Measurements from ENCODE around the gene SOAT1.

SOAT1 gene

DNA sequence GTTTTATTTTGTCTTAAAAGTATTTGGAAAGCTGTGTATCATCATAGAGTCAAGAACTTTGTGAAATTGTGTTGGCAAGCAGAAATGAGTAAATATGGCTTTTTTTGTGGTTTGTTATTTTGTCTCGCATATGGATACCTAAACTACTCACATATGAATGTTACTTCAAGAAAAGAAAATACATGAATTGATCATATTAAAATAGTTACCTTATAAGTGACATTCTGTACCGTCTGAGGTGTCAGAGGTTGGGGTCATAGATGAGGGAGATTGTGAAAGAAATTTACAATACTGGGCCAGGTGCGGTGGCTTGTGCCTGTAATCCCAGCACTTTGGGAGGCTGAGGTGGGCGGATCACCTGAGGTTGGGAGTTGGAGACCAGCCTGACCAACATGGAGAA, 40.8 kb downstream of the SOAT1 start:
- TF ChIP-seq POLR2AphosphoS5 (IDR thresholded peaks at IDR 0.05; ENCODE audit: low read depth, low read length) (no peak), REST (IDR thresholded peaks at IDR 0.05; ENCODE audit: insufficient read depth in 1 of 2, low read depth in 2 of 2, low read length in 2 of 2) (no peak), SIN3A (IDR thresholded peaks at IDR 0.05; ENCODE audit: borderline replicate concordance, insufficient read depth, low read length) (no peak), TAF1 (IDR thresholded peaks at IDR 0.05; ENCODE audit: borderline replicate concordance, insufficient read depth, low read length) (no peak), FOXP2 (optimal IDR thresholded peaks at IDR 0.05; ENCODE audit: borderline replicate concordance, extremely low read depth, extremely low read length, insufficient read depth) (no peak)

DNA sequence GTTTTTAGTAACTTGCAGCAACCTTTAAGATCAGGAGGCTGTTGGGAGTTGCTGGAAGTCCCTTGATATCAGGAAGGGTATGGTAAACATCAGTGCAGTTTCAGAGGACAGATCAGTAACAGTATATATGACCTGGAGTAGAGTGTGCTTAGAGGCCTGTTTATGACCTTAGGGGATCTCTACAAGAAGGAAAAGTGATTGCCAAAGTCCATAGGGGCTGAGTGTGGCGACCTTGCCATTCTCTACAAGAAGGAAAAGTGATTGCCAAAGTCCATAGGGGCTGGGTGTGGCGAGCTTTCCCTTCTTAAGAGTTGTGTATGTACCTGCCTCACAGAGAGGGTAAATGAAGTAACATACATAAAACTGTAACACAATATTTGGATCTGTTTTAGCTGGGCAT, 43.7 kb downstream of the SOAT1 start:
- TF ChIP-seq REST (IDR thresholded peaks at IDR 0.05; ENCODE audit: insufficient read depth in 1 of 2, low read depth in 2 of 2, low read length in 2 of 2): no peak
- TF ChIP-seq SIN3A (IDR thresholded peaks at IDR 0.05; ENCODE audit: borderline replicate concordance, insufficient read depth, low read length): no peak
- no peak for TF ChIP-seq TAF1 (IDR thresholded peaks at IDR 0.05; ENCODE audit: borderline replicate concordance, insufficient read depth, low read length)
- no peak for TF ChIP-seq POLR2AphosphoS5 (IDR thresholded peaks at IDR 0.05; ENCODE audit: low read depth, low read length)
- TF ChIP-seq FOXP2 (optimal IDR thresholded peaks at IDR 0.05; ENCODE audit: borderline replicate concordance, extremely low read depth, extremely low read length, insufficient read depth): no peak

DNA sequence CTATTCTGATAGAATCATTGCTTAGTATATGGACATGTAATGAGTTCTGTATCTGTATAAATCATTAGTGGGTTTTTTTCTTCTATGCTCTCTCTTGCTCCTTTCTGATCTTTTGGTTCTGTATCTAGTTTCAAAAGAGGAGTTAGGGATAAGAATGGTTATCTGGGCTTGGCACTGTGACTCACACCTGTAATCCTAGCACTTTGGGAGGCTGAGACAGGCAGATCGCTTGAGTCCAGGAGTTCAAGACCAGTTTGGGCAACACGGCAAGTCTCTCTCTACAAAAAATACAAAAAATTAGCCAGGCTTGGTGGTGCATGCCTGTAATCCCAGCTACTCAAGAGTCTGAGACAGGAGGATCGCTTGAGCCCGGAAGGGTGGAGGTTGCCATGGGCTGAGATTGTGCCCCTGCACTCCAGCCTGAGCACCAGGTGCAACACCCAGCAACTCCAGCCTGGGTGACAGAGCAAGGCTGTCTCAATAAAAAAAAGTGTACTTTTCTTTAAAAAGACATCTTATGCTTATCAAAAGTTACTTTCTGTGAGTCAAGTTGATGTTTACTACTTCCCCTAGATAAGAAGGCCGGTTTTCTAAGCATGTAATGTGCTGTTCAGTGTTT, 44.5 kb downstream of the SOAT1 start:
- TF ChIP-seq FOXP2 (optimal IDR thresholded peaks at IDR 0.05; ENCODE audit: borderline replicate concordance, extremely low read depth, extremely low read length, insufficient read depth): no peak
- TF ChIP-seq SIN3A (IDR thresholded peaks at IDR 0.05; ENCODE audit: borderline replicate concordance, insufficient read depth, low read length): no peak
- no peak for TF ChIP-seq TAF1 (IDR thresholded peaks at IDR 0.05; ENCODE audit: borderline replicate concordance, insufficient read depth, low read length)
- TF ChIP-seq POLR2AphosphoS5 (IDR thresholded peaks at IDR 0.05; ENCODE audit: low read depth, low read length): no peak
- TF ChIP-seq REST (IDR thresholded peaks at IDR 0.05; ENCODE audit: insufficient read depth in 1 of 2, low read depth in 2 of 2, low read length in 2 of 2): no peak

- TF ChIP-seq FOXP2 (optimal IDR thresholded peaks at IDR 0.05; ENCODE audit: borderline replicate concordance, extremely low read depth, extremely low read length, insufficient read depth) (no peak), REST (IDR thresholded peaks at IDR 0.05; ENCODE audit: insufficient read depth in 1 of 2, low read depth in 2 of 2, low read length in 2 of 2) (no peak), SIN3A (IDR thresholded peaks at IDR 0.05; ENCODE audit: borderline replicate concordance, insufficient read depth, low read length) (no peak), POLR2AphosphoS5 (IDR thresholded peaks at IDR 0.05; ENCODE audit: low read depth, low read length) (no peak), TAF1 (IDR thresholded peaks at IDR 0.05; ENCODE audit: borderline replicate concordance, insufficient read depth, low read length) (no peak)
These were observed 47.3 kb downstream of the SOAT1 start for GRCh38 chr1:179340918-179341317.
